K562 (cell line): ENCODE data around the gene BTNL8.

Experiments
- GABPB1 ChIP-seq: sonication (generic); formaldehyde crosslinking; IDR thresholded peaks from 2 replicates; pipeline ENCODE4 v1.8.0; 2022; ENCODE audit warnings: mild to moderate bottlenecking, missing genetic modification reagents
- HDAC6 ChIP-seq: IDR thresholded peaks from 2 replicates; pipeline ENCODE4 v1.6.1; 2012; ENCODE audit warnings: low read depth, mild to moderate bottlenecking, control low read depth, inconsistent platforms, low read length, moderate library complexity
- HSF4 ChIP-seq: fragments of 250-450 bp; sonication (Bioruptor Pico); IDR thresholded peaks from 2 replicates; pipeline ENCODE4 v2.1.2; 2022; ENCODE audit warnings: mild to moderate bottlenecking, moderate library complexity, borderline replicate concordance
- KLF6 ChIP-seq: fragments of 250-450 bp; sonication (Bioruptor Pico); IDR thresholded peaks from 2 replicates; pipeline ENCODE4 v1.4.0; 2020; ENCODE audit warnings: mild to moderate bottlenecking, moderate library complexity, borderline replicate concordance
- MAFG ChIP-seq: fragments of 450-650 bp; conservative IDR thresholded peaks from 2 replicates; pipeline ENCODE4 v1.6.1; 2016; ENCODE audit warnings: missing genetic modification characterization, missing compliant biosample characterization
- MLX ChIP-seq, 2 experiments: fragments of 450-650 bp in 1 of 2; sonication (generic) in 1 of 2; formaldehyde crosslinking; conservative IDR thresholded peaks; 2 replicates each; pipeline versions ENCODE4 v1.4.0 to v1.8.1; 2020 to 2022; ENCODE audit warnings: mild to moderate bottlenecking in 1 of 2, missing genetic modification reagents in 1 of 2
- NBN ChIP-seq: fragments of 450-650 bp; IDR thresholded peaks from 2 replicates; pipeline ENCODE4 v1.6.1; 2016; ENCODE audit warnings: low read depth, mild to moderate bottlenecking
- NR2F6 ChIP-seq: fragments of 450-650 bp; formaldehyde crosslinking; IDR thresholded peaks from 2 replicates; pipeline ENCODE4 v1.4.0; 2020; ENCODE audit warnings: mild to moderate bottlenecking
- PBX2 ChIP-seq, 2 experiments: IDR thresholded peaks in 1 of 2; conservative IDR thresholded peaks in 1 of 2; 2 replicates each; pipeline ENCODE4 v1.6.1; 2016; ENCODE audit warnings: low read depth in 2 of 2, mild to moderate bottlenecking in 1 of 2, missing compliant biosample characterization in 1 of 2, missing genetic modification characterization in 1 of 2, moderate library complexity in 1 of 2
- PRPF4 ChIP-seq: fragments of 200-400 bp; formaldehyde crosslinking; IDR thresholded peaks from one replicate; pipeline ENCODE4 v1.6.1; 2017; ENCODE audit warnings: low read length, low read depth, mild to moderate bottlenecking; ENCODE audit not compliant: insufficient read depth, poor library complexity, severe bottlenecking
- SNIP1 ChIP-seq: fragments of 450-650 bp; IDR thresholded peaks from 2 replicates; pipeline ENCODE4 v1.7.1; 2017; ENCODE audit warnings: low read depth, mild to moderate bottlenecking
- ZNF282 ChIP-seq: sonication (generic); formaldehyde crosslinking; IDR thresholded peaks from 2 replicates; pipeline ENCODE4 v1.8.1; 2023; ENCODE audit warnings: missing genetic modification reagents

GRCh38 chr5:180910182-180910581 lies 11.2 kb downstream of the BTNL8 start:
- TF ChIP-seq SNIP1 (no peak), ZNF282 (CRISPR knock-in tag) (no peak), PRPF4 (no peak), KLF6 (CRISPR knock-in tag) (no peak), NBN (no peak), HDAC6 (no peak), MLX (CRISPR knock-in tag; conservative IDR thresholded peaks at IDR 0.05) (no peak), PBX2 (CRISPR knock-in tag; IDR thresholded peaks at IDR 0.05; ENCODE audit: low read depth) (no peak), PBX2 (tag; conservative IDR thresholded peaks at IDR 0.05; ENCODE audit: low read depth) (peak; percentile 69), HSF4 (CRISPR knock-in tag) (no peak), MAFG (no peak), NR2F6 (CRISPR knock-in tag) (no peak), GABPB1 (CRISPR knock-in tag) (no peak)
